ENCODE data around the gene PTGER4.

The PTGER4 gene

GRCh38 chr5:40675396-40676133 is 4.2 kb upstream of the PTGER4 start:
- TF ChIP-seq CTCF (IDR thresholded peaks at IDR 0.05) = no peak

GRCh38 chr5:40676613-40677343 is 2.9 kb upstream of the PTGER4 start:
- no peak for TF ChIP-seq CTCF (IDR thresholded peaks at IDR 0.05)

- TF ChIP-seq CTCF (IDR thresholded peaks at IDR 0.05) = no peak
Observed at GRCh38 chr5:40677456-40677855, 2.3 kb upstream of the PTGER4 start.

- TF ChIP-seq CTCF (IDR thresholded peaks at IDR 0.05) = no peak
Observed at GRCh38 chr5:40678026-40678425, 1.7 kb upstream of the PTGER4 start.

- no peak for TF ChIP-seq CTCF (IDR thresholded peaks at IDR 0.05)
Observed at GRCh38 chr5:40678460-40679147, 1.1 kb upstream of the PTGER4 start.

GRCh38 chr5:40679148-40679912 is 385 bp upstream of the PTGER4 start:
- no peak for TF ChIP-seq CTCF (IDR thresholded peaks at IDR 0.05)

- TF ChIP-seq CTCF (IDR thresholded peaks at IDR 0.05) = no peak
Observed at GRCh38 chr5:40680741-40681362, 1.1 kb downstream of the PTGER4 start.

Data from LNCAP (cell line).